AG09319 (cell line): ENCODE measurements around the gene SIM2.

Experiments used
- DNase-seq: peaks from one replicate; pipeline ENCODE4 v3.0.0-alpha.2; 2010; ENCODE audit warnings: low read depth; ENCODE audit errors: extremely low read depth
- CTCF ChIP-seq: IDR thresholded peaks from 2 replicates; pipeline ENCODE4 v1.5.1; 2011; ENCODE audit warnings: low read depth, mild to moderate bottlenecking, inconsistent platforms, low read length, moderate library complexity

The SIM2 gene

GRCh38 chr21:36728371-36729111 is 29.6 kb downstream of the SIM2 start:
- no peak for TF ChIP-seq CTCF
- DNase-seq: no peak

- DNase-seq: no peak
Observed at GRCh38 chr21:36729310-36729970, 30.5 kb downstream of the SIM2 start.

GRCh38 chr21:36730291-36731281 is 31.7 kb downstream of the SIM2 start:
- no peak for TF ChIP-seq CTCF
- no peak for DNase-seq

More at GRCh38 chr21:36729310-36729970, 30.5 kb downstream of the SIM2 start:
- TF ChIP-seq CTCF: no peak

GRCh38 chr21:36732217-36732616 is 33.3 kb downstream of the SIM2 start:
- no peak for DNase-seq
- no peak for TF ChIP-seq CTCF

- TF ChIP-seq CTCF: no peak
- no peak for DNase-seq
Observed at GRCh38 chr21:36732761-36733160, 33.8 kb downstream of the SIM2 start.

- no peak for DNase-seq
- no peak for TF ChIP-seq CTCF
Observed at GRCh38 chr21:36733857-36734256, 34.9 kb downstream of the SIM2 start.
